Right forelimb (tissue), 1 donor: ENCODE data around the gene SCYL1.

Experiments
- DNase-seq: peaks from one replicate; pipeline ENCODE4 v3.0.0-alpha.2; 2018

The SCYL1 gene

GRCh38 chr11:65586676-65587075, 61.8 kb downstream of the SCYL1 start:
- DNase-seq = no peak
